ENCODE results near the gene SLC22A9. TPM values are rescaled to one million over a fixed set of nuclear protein-coding genes. Genes with fewer than 3 reads are reported as not detected.

Gene SLC22A9
- total RNA-seq, 6 experiments from 2014 or later, result 12.5 to 19.4 (median 15.3) TPM

DNA sequence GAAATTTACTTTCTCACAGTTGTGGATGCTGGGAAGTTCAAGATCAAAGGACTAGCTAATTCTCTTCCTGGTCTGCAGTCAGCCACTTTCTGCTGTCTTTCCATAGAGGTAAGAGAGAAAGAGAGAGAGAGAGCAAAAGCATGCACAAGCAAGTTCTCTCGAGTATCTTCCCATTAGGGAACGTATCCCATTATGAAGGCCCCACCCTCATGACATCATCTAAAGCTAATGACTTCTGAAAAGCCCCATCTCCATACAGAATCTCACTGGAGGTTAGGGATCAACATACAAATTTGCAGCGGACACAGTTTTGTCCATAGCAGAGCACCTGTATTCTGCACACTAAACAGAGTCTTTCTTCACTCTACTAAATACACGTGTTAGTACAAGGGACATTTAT, 17.4 kb upstream of the SLC22A9 start:
- no peak for TF ChIP-seq POLR2A (IDR thresholded peaks at IDR 0.05)
- TF ChIP-seq, protein P1, sequence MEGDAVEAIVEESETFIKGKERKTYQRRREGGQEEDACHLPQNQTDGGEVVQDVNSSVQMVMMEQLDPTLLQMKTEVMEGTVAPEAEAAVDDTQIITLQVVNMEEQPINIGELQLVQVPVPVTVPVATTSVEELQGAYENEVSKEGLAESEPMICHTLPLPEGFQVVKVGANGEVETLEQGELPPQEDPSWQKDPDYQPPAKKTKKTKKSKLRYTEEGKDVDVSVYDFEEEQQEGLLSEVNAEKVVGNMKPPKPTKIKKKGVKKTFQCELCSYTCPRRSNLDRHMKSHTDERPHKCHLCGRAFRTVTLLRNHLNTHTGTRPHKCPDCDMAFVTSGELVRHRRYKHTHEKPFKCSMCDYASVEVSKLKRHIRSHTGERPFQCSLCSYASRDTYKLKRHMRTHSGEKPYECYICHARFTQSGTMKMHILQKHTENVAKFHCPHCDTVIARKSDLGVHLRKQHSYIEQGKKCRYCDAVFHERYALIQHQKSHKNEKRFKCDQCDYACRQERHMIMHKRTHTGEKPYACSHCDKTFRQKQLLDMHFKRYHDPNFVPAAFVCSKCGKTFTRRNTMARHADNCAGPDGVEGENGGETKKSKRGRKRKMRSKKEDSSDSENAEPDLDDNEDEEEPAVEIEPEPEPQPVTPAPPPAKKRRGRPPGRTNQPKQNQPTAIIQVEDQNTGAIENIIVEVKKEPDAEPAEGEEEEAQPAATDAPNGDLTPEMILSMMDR (IDR thresholded peaks at IDR 0.05), result no peak
- intact Hi-C loops (cut with DNase I), result no loop called here
- Histone ChIP-seq H3K9me3 (no peaks in the 10 kb centered on the region), H3K27ac (no peak overlapping the region), H3K4me1 (no peaks in the 10 kb centered on the region), H3K27me3 (no peaks in the 10 kb centered on the region), H3K36me3 (no peaks in the 10 kb centered on the region), H3K4me3 (no peak overlapping the region)
- DNase-seq (no peak), ATAC-seq (no peak)
- 74% methylated on average over 4 of the region's 4 CpGs for WGBS (ENCODE audit: insufficient coverage, low coverage, low lambda C conversion rate, missing lambda C conversion rate)

DNA sequence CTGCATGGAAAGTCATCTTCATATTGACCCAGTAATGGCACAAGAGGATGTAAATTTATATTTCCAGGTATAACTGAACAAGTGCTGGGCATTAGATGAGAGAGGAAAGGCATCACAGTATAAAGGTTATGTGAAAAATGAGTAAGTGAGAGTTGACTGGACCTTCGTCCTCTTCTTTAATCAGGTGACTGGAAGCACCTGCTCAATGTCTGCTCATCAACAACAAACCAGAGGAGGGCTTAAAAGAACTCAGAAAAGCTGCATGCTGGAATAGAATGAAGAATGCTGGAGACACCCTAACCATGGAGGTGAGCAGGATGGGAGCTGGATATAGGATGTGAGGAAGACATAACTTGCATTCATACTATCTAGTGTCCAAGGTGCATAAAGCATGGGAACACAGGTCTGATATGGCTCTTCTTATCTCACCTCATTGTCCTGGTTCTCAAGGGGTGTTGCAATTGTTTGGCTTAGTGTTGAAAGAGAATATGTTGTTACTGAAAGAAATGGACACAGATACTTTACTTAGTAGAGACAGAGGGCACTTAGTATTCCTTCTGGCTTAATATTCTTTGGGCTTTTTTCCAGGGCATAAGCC, 7.3 kb upstream of the SLC22A9 start:
- Histone ChIP-seq H3K36me3 (no peaks in the 10 kb centered on the region), H3K4me1 (peaks cover 0 to 10% (median 0%) of the 10 kb centered on the region in 4 donors), H3K27me3 (no peaks in the 10 kb centered on the region), H3K4me3 (no peak overlapping the region), H3K27ac (no peak overlapping the region), H3K9me3 (no peaks in the 10 kb centered on the region)
- ATAC-seq (peak; percentile 68 to 91 (median 79)), DNase-seq (no peak)
- WGBS (ENCODE audit: insufficient coverage, low coverage, low lambda C conversion rate, missing lambda C conversion rate), result 17% methylated on average over 1 of the region's 1 CpG
- TF ChIP-seq, protein P1 (IDR thresholded peaks at IDR 0.05), result no peak
- TF ChIP-seq POLR2A (IDR thresholded peaks at IDR 0.05), result no peak
- intact Hi-C loops (cut with DNase I), result no loop called here

DNA sequence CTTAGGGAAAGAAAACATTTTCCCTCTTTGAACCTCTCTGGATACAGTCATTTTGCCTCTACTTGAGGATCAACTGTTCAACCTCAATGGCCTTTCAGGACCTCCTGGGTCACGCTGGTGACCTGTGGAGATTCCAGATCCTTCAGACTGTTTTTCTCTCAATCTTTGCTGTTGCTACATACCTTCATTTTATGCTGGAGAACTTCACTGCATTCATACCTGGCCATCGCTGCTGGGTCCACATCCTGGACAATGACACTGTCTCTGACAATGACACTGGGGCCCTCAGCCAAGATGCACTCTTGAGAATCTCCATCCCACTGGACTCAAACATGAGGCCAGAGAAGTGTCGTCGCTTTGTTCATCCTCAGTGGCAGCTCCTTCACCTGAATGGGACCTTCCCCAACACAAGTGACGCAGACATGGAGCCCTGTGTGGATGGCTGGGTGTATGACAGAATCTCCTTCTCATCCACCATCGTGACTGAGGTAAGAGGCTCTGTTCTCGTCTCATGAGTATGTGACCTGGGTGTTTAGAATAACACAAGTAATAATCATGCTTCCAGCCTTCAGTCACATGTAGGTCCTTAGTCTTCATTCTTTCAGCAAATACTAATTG, 495 bp downstream of the SLC22A9 start:
- intact Hi-C loops (cut with DNase I), result no loop called here
- H3K27me3 ChIP-seq, result no peaks in the 10 kb centered on the region
- peak overlapping the region; percentile 36 to 51 (median 50) for H3K4me3 ChIP-seq
- no peak for DNase-seq
- H3K36me3 ChIP-seq, result no peaks in the 10 kb centered on the region
- WGBS (ENCODE audit: insufficient coverage, low coverage, low lambda C conversion rate, missing lambda C conversion rate), result 45% methylated on average over 7 of the region's 7 CpGs
- H3K27ac ChIP-seq, result peak overlapping the region; percentile 79 to 89 (median 83)
- H3K9me3 ChIP-seq, result no peaks in the 10 kb centered on the region
- TF ChIP-seq, protein P1 (IDR thresholded peaks at IDR 0.05), result no peak
- no peak for TF ChIP-seq POLR2A (IDR thresholded peaks at IDR 0.05)
- peaks cover 0 to 26% (median 8%) of the 10 kb centered on the region in 4 donors for H3K4me1 ChIP-seq
- ATAC-seq, result peak; percentile 49 to 69 (median 55)

DNA sequence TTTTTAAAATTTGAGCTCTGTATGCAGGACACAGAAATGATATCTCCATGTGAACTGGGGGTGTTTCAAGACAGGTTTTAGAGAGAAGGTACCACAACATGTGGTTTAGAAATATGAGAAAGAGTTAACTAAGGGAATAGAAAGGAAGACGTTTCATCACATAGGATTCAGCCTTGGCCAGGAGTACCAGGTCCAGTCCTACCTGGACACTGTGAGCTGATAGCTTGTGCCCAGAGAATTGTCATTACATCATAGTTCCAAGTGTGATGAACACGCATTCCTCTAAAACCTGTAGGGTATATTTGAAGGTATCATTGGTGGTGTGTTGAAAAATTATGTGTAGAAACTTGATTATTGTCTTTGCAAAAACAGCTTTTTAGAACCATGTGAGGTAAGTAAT, 1.8 kb downstream of the SLC22A9 start:
- H3K4me3 ChIP-seq, result peak overlapping the region; percentile 36 to 51 (median 50)
- intact Hi-C loops (cut with DNase I), result no loop called here
- H3K9me3 ChIP-seq, result no peaks in the 10 kb centered on the region
- no peak for TF ChIP-seq POLR2A (IDR thresholded peaks at IDR 0.05)
- TF ChIP-seq, protein P1 (IDR thresholded peaks at IDR 0.05), result no peak
- H3K27me3 ChIP-seq, result no peaks in the 10 kb centered on the region
- H3K4me1 ChIP-seq, result peaks cover 0 to 26% (median 8%) of the 10 kb centered on the region in 4 donors
- H3K36me3 ChIP-seq, result peaks cover 0 to 1% (median 0%) of the 10 kb centered on the region in 4 donors
- DNase-seq (peak in 1 of 3 donors; percentile 58), ATAC-seq (peak; percentile 58 to 84 (median 72))
- WGBS (ENCODE audit: insufficient coverage, low coverage, low lambda C conversion rate, missing lambda C conversion rate), result 53% methylated on average over 2 of the region's 2 CpGs
- H3K27ac ChIP-seq, result peak overlapping the region in 2 of 3 donors; percentile 83 to 89
